Measurements from ENCODE around the gene TFIP11.

TFIP11 gene

GRCh38 chr22:26480611-26480932 is 31.7 kb downstream of the TFIP11 start:
- no peak for DNase-seq (ENCODE audit: extremely low read depth in 1 of 2, low read depth in 1 of 2)

- DNase-seq (ENCODE audit: extremely low read depth in 1 of 2, low read depth in 1 of 2): no peak
Observed at GRCh38 chr22:26479792-26480610, 32.3 kb downstream of the TFIP11 start.

- no peak for DNase-seq (ENCODE audit: extremely low read depth in 1 of 2, low read depth in 1 of 2)
Observed at GRCh38 chr22:26479043-26479791, 33.1 kb downstream of the TFIP11 start.

GRCh38 chr22:26477341-26477731 is 34.9 kb downstream of the TFIP11 start:
- no peak for DNase-seq (ENCODE audit: extremely low read depth in 1 of 2, low read depth in 1 of 2)

GRCh38 chr22:26476705-26477340 is 35.5 kb downstream of the TFIP11 start:
- DNase-seq (ENCODE audit: extremely low read depth in 1 of 2, low read depth in 1 of 2): no peak

- DNase-seq (ENCODE audit: extremely low read depth in 1 of 2, low read depth in 1 of 2): no peak
Observed at GRCh38 chr22:26474682-26475081, 37.6 kb downstream of the TFIP11 start.

GRCh38 chr22:26471522-26471921 is 40.8 kb downstream of the TFIP11 start:
- DNase-seq (ENCODE audit: extremely low read depth in 1 of 2, low read depth in 1 of 2): no peak

- no peak for DNase-seq (ENCODE audit: extremely low read depth in 1 of 2, low read depth in 1 of 2)
Observed at GRCh38 chr22:26470807-26471206, 41.5 kb downstream of the TFIP11 start.

- DNase-seq (ENCODE audit: extremely low read depth in 1 of 2, low read depth in 1 of 2): no peak
Observed at GRCh38 chr22:26466196-26466595, 46.1 kb downstream of the TFIP11 start.

- DNase-seq (ENCODE audit: extremely low read depth in 1 of 2, low read depth in 1 of 2): no peak
Observed at GRCh38 chr22:26464312-26464711, 48.0 kb downstream of the TFIP11 start.

GRCh38 chr22:26463688-26464087 is 48.6 kb downstream of the TFIP11 start:
- no peak for DNase-seq (ENCODE audit: extremely low read depth in 1 of 2, low read depth in 1 of 2)

- no peak for DNase-seq (ENCODE audit: extremely low read depth in 1 of 2, low read depth in 1 of 2)
Observed at GRCh38 chr22:26463101-26463661, 49.1 kb downstream of the TFIP11 start.

- DNase-seq (ENCODE audit: extremely low read depth in 1 of 2, low read depth in 1 of 2): no peak
Observed at GRCh38 chr22:26462641-26463040, 49.6 kb downstream of the TFIP11 start.

- DNase-seq (ENCODE audit: extremely low read depth in 1 of 2, low read depth in 1 of 2): no peak
Observed at GRCh38 chr22:26462051-26462450, 50.2 kb downstream of the TFIP11 start.

- DNase-seq (ENCODE audit: extremely low read depth in 1 of 2, low read depth in 1 of 2): no peak
Observed at GRCh38 chr22:26461188-26461810, 51.0 kb downstream of the TFIP11 start.

- DNase-seq (ENCODE audit: extremely low read depth in 1 of 2, low read depth in 1 of 2): no peak
Observed at GRCh38 chr22:26460202-26460601, 52.1 kb downstream of the TFIP11 start.

- no peak for DNase-seq (ENCODE audit: extremely low read depth in 1 of 2, low read depth in 1 of 2)
Observed at GRCh38 chr22:26457661-26458272, 54.5 kb downstream of the TFIP11 start.

GRCh38 chr22:26453812-26454500 is 58.3 kb downstream of the TFIP11 start:
- no peak for DNase-seq (ENCODE audit: extremely low read depth in 1 of 2, low read depth in 1 of 2)

GRCh38 chr22:26453216-26453615 is 59.1 kb downstream of the TFIP11 start:
- DNase-seq (ENCODE audit: extremely low read depth in 1 of 2, low read depth in 1 of 2): no peak

Data from stimulated activated CD8-positive, alpha-beta memory T cell treated with anti-CD3 and anti-CD28 coated beads, Interleukin-7, amount 100 ng/mL, for 48 hours (primary cell).